Fibroblast of lung (primary cell): ENCODE data around the gene AGAP4.
"Not testable (repeated sequence)": the region's sequence is repeated elsewhere in the genome, so short reads cannot be mapped to it uniquely, and the experiment has no call there.

Experiments used
- CTCF ChIP-seq, 2 donors: IDR thresholded peaks in 1 of 2; conservative IDR thresholded peaks in 1 of 2; 1 replicate in 1 of 2; 2 replicates in 1 of 2; pipeline ENCODE4 v1.5.1; 2011 to 2012; ENCODE audit warnings: low read length in 2 of 2, control low read depth in 1 of 2, inconsistent platforms in 1 of 2, low read depth in 1 of 2, mild to moderate bottlenecking in 1 of 2
- EZH2 ChIP-seq: IDR thresholded peaks from 2 replicates; pipeline ENCODE4 v1.5.1; 2012; ENCODE audit warnings: low read length, control low read depth, mild to moderate bottlenecking; ENCODE audit errors: missing control alignments

GRCh38 chr10:45848467-45848866, 1.2 kb upstream of the AGAP4 start:
- TF ChIP-seq EZH2; CTCF (conservative IDR thresholded peaks at IDR 0.05 in 1 of 2, IDR thresholded peaks at IDR 0.05 in 1 of 2; ENCODE audit: low read depth in 1 of 2, low read length in 2 of 2): not testable (repeated sequence)
